Mononuclear cell (primary cell): ENCODE results near the gene GINS3. TPM values are rescaled to one million over a fixed set of nuclear protein-coding genes. Genes with fewer than 3 reads are reported as not detected.

Source experiments
- H3K27me3 ChIP-seq: 2 replicates; pipeline ENCODE4 v1.6.0; 2011; ENCODE audit warnings: low read length, control low read depth; ENCODE audit not compliant: insufficient read depth
- H3K4me1 ChIP-seq: 2 replicates; pipeline ENCODE4 v1.5.1; 2011; ENCODE audit warnings: mild to moderate bottlenecking, low read length, control low read depth; ENCODE audit not compliant: insufficient read depth
- H3K4me3 ChIP-seq: 2 replicates; pipeline ENCODE4 v1.5.1; 2011; ENCODE audit warnings: mild to moderate bottlenecking, low read length, moderate library complexity
- H3K9me3 ChIP-seq: 2 replicates; pipeline ENCODE4 v1.5.1; 2011; ENCODE audit warnings: low read depth, mild to moderate bottlenecking, control low read depth, low read length
- total RNA-seq: library from RNA; depleted of rRNA; stranded (reverse); fragments of >200 nt; gene quantifications from one replicate; pipeline ENCODE4 v1.2.3, GENCODE V29; 2012

GINS3 gene
- total RNA-seq, 1 donor: 0.73 TPM

- H3K4me1 ChIP-seq: no peaks in the 10 kb centered on the region
- no peaks in the 10 kb centered on the region for H3K9me3 ChIP-seq
- H3K4me3 ChIP-seq: no peak overlapping the region
- no peaks in the 10 kb centered on the region for H3K27me3 ChIP-seq
Observed at GRCh38 chr16:58454178-58454577, 61.9 kb downstream of the GINS3 start.

DNA sequence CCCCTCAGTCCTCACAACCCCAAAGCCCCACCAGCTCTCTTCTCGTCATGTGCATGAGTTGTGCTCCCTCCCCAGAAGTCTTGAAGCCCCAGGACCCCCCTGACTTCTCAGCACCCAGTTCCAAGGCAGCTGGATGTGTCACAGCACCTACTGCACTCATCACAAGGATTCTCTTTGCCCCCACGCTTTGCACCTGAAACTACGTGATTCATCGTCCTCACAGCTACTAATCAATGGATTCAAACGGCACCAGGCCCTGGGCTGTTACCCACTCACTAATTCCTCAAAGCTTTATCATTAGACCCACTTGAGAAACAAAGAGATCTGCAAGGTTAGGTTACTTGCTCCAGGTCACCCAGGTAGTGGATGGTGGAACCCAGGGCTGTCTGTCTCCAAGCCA, 62.6 kb downstream of the GINS3 start:
- Histone ChIP-seq H3K4me1 (no peaks in the 10 kb centered on the region), H3K4me3 (no peak overlapping the region), H3K9me3 (no peaks in the 10 kb centered on the region), H3K27me3 (no peaks in the 10 kb centered on the region)

Other genes starting within 250 kb of the GINS3 start
- gene CSNK2A2, start 194.4 kb upstream of the GINS3 start, total RNA-seq: 34.9 TPM
- 0.31 TPM for gene PRSS54, start 97.4 kb upstream of the GINS3 start, total RNA-seq
- 0.94 TPM for gene NDRG4, start 107.7 kb downstream of the GINS3 start, total RNA-seq
- 11.8 TPM for gene SETD6, start 123.0 kb downstream of the GINS3 start, total RNA-seq
- 98.3 TPM for gene CNOT1, start 237.4 kb downstream of the GINS3 start, total RNA-seq